Stimulated activated naive CD4-positive, alpha-beta T cell (primary cell): ENCODE results near the gene SFMBT1.
A peak's percentile ranks its signal among the peaks of the same experiment; 100 is the strongest.

Source experiments
- DNase-seq, 6 experiments: peaks; one replicate each; lab custom pipeline; 2025; lab: John Stamatoyannopoulos, UW

SFMBT1 gene

DNA sequence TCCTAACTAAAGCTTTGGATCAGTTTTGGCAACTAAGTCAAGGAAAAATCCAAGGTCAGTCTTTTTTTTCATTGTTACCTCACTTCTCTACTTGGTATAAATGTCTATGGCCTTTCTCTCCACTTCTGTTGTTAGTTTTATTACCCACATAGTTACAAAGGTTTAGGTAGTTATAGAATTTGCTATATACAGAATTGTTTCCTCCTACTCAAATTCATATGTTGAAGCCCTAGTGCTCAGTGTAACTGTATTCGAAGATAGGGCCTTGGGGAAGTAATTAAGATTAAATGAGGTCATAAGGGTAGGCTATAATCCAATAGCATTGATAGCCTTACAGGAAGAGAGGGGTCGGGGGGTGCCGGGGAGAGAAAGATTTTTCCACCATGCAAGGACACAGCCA, 128.8 kb downstream of the SFMBT1 start:
- no peak for DNase-seq

DNA sequence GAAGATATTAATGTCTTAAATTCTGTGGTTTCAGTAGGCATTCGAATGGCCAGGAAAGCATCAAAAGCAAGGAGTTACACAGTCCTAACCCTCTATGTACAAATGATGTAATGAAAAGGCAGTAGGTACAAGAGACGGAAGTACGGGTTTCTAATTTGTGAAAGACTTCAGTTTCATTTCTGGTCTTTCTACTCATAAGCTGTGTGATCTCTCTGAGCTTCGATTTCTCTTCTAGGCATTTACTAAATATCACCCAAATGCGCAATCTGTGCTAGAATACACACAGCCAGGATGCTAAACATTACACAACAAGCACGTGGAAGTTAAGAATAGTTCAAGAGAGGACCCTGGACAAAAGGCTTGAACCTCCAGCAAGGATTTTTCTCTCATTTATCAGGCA, 130.6 kb downstream of the SFMBT1 start:
- DNase-seq, result no peak

DNA sequence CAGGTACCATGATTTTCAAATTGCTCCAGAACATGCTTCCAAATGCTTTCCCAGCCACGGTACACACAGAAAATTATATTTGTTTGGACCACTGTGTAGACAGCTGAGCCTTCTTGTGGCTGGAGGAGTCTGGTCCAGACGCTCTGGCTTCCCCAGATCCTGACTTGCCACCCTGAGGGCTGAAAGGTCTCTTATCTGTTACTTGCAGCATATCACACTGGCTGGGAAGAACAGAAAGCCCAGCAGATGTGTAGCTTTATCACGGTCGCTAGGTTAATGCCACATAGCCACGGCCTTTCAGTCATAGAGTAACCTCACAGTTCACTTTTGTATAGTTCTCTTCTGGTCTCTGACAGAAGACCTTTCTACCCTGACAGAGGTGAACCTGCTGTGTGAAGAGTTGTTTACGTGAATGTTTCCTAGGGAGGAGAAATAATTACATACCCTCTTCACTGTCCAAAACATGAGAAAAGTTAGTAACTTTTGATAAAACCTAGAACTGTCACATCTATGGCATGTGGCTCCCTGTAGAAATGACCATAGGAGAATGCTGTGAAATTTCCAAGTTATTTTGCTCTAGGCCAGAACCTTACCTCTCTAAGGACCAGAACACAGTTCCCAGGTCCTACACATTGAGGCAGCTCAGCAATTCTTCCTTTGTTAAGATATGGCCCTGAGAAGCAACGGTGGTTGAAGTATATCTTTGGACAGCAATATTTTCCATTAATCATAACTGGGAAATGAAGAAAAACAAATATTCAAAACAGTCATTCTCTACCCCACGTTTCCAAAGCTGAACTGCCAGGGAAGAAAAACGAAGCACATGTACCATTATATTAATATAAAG, 132.8 kb downstream of the SFMBT1 start:
- DNase-seq, result no peak

GRCh38 chr3:52910823-52911222, 135.1 kb downstream of the SFMBT1 start:
- no peak for DNase-seq

- DNase-seq, result no peak
Measured at GRCh38 chr3:52907497-52907896, 138.4 kb downstream of the SFMBT1 start.

DNA sequence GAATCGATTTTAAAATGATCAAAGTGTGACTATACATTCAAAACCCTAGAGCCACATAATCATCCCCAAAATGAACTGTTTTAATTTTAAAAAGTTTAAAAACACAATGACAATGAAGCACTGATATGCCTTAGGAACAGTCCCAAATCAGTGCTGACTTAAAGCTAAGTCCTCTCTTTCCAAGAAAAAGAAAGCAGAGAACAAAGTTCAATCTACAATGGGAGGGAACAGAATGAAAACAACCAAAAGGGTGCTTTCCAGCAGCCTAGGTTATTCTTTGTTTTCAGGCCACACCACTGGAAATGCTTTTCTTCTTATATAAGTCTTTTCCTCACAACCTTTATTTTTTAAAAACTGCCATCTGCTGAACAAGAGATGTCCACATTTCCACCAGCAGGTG, 141.3 kb downstream of the SFMBT1 start:
- no peak for DNase-seq

DNA sequence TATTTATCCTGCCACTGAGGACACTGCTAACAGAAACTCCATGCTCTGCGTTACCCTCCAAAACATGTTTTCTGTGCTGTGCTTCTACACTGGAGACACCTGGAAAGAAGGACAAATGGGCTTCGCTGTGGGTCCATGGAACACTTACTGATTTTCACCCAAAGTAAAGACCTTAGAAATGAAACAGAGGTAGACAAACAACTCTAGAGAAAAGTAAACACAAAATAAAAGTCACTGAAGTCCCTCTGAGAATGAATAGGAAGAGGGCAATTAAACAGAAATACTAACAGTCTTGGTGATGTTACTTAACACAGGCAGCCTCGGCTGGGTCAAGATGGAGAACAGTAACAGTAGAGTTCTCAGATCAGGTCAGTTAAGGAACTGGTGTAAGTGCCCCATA, 141.9 kb downstream of the SFMBT1 start:
- DNase-seq, result no peak

DNA sequence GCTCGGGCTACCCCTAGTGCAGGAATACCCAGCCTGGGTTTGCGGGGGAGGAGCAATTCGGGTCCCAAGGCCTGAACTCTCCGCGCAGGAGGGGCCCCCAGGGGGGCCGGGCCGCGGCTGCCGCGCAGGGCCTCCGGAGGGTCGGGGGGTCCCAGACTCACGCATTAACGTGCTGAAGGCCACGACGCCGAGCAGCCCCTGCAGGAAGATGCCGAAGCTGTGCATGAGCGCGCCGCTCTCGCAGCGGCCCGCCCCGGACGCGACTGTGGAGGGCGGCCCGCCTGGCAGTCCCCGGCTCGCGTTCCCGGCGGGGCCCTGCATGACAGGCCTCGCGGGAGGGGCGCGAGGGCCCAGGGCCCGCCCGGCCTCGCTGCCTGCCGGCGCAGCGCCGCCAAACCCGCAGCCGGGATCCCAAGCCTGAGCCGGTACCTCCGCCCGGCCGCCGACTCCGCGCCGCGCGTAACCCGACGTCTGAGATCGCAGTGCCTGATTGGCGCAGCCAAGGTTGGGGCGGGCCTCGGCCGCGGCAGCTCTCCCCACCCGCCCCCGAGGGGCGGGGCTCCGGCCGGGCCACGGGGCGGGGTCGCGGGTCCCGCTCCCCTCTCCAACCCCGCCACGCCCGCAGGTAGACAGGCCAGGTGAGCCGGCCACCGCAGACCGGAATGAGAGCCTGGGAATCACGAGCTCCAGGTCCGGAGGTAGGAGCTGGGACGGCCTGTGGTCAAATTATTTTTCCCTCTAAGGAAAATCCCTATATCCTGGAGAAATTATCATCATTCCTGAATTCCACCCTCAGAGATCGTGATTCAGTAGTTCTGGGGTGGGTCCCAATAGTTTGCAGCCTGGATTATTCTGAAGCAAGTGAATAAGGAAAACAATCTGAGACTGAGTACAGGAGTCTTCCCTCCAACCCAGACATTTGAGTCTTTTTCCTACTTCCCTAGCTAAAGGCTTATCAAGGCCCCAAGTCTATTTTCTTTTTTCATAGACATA, 148.4 kb downstream of the SFMBT1 start, which contains the start of gene STIMATE:
STIMATE (minus strand) TSS at position 419 of the 993 bp plus-strand sequence; CDS start at position 321, 98 bp downstream.
- DNase-seq, result peak; percentile 71 to 84 (median 79)

GRCh38 chr3:52896613-52897012, 149.3 kb downstream of the SFMBT1 start:
- peak in 1 of 6 experiments; percentile 3 for DNase-seq

DNA sequence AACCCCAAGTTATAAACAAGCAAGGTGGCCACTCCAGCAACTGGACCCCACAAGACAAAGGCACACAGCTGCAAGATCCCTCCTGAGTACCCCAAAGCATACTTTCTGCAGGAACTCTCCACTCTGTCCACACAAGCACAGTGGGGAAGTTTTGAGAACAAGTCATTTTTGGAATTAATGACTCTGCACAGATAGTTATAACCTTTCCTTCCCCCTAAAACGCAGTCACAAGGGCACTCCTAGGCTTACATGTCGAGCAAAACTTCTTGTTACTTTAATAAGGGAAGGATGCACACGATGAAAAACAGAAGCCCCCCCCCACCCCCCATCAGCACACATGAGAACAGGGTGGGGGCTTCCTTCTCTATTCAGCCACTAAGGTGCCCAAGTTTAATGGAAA, 149.7 kb downstream of the SFMBT1 start:
- DNase-seq, result no peak

- DNase-seq, result no peak
Measured at GRCh38 chr3:52895418-52895817, 150.5 kb downstream of the SFMBT1 start.

DNA sequence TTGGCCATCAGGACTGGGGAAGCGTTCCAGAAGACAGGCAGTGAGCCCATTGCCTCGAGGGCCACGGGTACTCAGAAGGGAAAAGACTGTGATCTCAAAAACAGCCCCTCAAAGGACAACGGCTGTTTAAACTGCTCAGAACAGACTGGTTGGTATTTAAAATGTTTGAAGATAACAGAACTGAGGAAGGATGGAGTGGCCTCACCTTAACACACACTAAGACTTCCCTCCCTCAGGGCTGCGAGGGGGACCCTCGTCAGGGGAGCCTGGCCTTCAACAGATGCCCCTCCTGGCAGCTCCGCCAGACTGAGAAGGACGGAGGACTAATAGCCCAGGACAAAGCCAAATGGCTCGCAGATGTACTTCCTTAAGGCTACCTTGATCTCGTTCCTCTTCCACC, 151.1 kb downstream of the SFMBT1 start:
- DNase-seq, result no peak

GRCh38 chr3:52893723-52894122, 152.2 kb downstream of the SFMBT1 start:
- DNase-seq, result no peak

DNA sequence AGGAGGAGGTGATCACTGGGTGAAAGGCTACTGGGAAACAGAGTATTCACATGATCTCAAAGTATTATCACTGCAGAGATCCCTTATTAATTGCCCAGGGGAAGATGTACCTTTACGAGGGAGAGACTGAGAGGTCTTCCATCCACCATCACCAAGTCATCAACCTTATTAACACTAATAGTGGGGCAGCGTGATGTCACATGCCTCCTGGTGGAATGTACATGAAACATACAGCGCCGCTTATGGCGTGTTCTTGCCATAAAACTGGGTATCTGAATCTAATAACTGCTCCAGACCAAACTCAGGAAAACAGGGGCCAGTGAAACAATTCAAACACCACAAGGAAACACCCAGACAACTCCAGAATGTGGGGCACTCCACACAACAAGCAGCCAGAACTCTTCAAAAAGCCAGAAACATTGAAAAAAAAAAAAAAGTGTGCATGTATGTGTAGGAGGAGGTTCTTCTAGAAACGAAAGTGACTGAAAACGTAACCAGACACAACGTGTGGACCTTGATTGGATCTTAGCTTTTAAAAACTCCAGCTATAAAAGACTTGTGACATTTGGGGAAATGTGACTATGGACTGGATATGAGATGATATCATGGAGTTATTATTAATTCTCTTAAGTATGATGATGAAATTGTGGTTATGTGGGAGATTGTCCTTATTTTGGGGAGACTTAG, 153.1 kb downstream of the SFMBT1 start:
- peak in 2 of 6 experiments; percentile 13 to 37 for DNase-seq

DNA sequence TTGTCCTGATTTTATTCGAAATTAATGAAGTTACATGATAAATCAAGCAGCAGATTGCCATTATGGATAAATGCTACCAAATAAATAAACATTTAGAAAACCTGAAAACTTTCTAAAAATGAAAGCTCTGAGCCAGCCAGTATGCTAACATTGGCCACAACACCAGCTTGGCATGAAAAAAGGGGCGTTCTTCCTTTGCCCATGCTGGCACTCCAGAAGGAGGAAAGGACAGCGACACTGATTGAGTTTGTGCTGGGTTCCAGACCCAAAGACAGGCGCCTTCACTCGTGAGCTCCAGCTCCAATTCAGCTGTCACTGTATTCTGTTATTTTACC, 153.6 kb downstream of the SFMBT1 start:
- no peak for DNase-seq

GRCh38 chr3:52891615-52892081, 154.2 kb downstream of the SFMBT1 start:
- DNase-seq, result no peak

GRCh38 chr3:52891164-52891563, 154.7 kb downstream of the SFMBT1 start:
- no peak for DNase-seq

GRCh38 chr3:52890735-52891134, 155.1 kb downstream of the SFMBT1 start:
- no peak for DNase-seq

DNA sequence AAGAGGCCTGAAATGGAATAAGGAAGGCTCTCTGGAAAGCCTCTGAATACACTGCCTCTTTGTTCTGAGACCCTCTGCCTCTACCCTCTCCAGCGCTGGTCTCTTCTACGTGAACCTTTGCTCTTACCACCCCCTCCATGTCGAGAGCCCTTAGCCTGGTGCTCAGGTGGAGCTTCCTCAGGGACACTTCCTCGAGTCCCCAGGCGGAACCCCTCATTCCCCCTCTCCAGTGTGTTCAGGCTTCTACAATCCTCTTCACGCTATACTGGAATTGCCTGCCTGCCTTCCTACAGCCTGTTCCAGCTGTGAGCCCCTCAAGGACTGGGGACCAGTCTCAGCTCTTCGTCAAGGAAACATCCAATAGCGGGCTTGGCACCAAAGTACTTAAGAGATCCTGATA, 156.0 kb downstream of the SFMBT1 start:
- DNase-seq, result no peak

DNA sequence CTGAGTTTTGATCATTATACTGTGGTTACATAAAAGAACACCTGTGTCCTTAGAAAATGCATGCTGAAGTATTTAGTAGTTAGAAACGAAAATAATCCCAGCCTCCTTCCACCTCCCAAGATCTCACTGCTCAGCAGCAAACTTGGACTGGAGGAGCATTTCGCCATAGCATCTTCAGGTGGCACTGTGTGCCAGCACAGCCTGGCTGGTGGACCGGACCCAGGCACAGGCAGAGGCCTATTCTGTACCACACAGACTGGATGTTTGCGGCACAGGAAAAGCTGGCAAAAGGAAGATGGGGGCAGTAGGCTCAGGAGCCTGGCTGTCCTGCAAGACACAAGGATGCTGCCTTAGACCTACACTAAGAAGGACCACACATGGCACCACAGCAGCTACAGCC, 158.7 kb downstream of the SFMBT1 start:
- no peak for DNase-seq

- no peak for DNase-seq
Measured at GRCh38 chr3:52886049-52886730, 159.7 kb downstream of the SFMBT1 start.
